Activated CD4-positive, alpha-beta T cell treated with anti-CD3 and anti-CD28 coated beads, Interleukin-2, amount 10 ng/mL, durations not matched to agents 24 days and 14 days (primary cell): ENCODE measurements around the gene UBR4. TPM values are rescaled to one million over a fixed set of nuclear protein-coding genes. Genes with fewer than 3 reads are reported as not detected.
"Not testable (repeated sequence)": the region's sequence is repeated elsewhere in the genome, so short reads cannot be mapped to it uniquely, and the experiment has no call there.

Experiments used
- DNase-seq: peaks from one replicate; pipeline ENCODE4 v3.0.0; 2022
- H3K27ac Mint-ChIP-seq: one replicate; pipeline ENCODE4 v1.8.0; 2022; ENCODE audit warnings: mild to moderate bottlenecking, mixed read lengths
- H3K27me3 Mint-ChIP-seq: one replicate; pipeline ENCODE4 v1.8.0; 2022; ENCODE audit warnings: mixed read lengths
- H3K36me3 Mint-ChIP-seq: one replicate; pipeline ENCODE4 v1.8.0; 2022; ENCODE audit warnings: low read depth, mild to moderate bottlenecking, mixed read lengths
- H3K4me1 Mint-ChIP-seq: one replicate; pipeline ENCODE4 v1.8.0; 2021; ENCODE audit warnings: mixed read lengths
- H3K4me3 Mint-ChIP-seq: one replicate; pipeline ENCODE4 v1.8.0; 2022; ENCODE audit warnings: mild to moderate bottlenecking, moderate library complexity, mixed read lengths
- H3K9me3 Mint-ChIP-seq: one replicate; pipeline ENCODE4 v1.8.0; 2021; ENCODE audit warnings: mixed read lengths
- intact Hi-C: fragments of 100-400 bp; cut with micrococcal nuclease; formaldehyde crosslinking; loops from one replicate; pipeline ENCODE4 v1.15.1; 2023
- total RNA-seq: library from RNA; stranded (reverse); gene quantifications from 2 replicates; pipeline ENCODE4 v1.2.3, GENCODE V29; 2022

UBR4 gene
- 145 and 162 TPM in 2 replicates for total RNA-seq

GRCh38 chr1:19209990-19210771 lies at the start of gene UBR4:
TSS of gene UBR4 (minus strand) at chr1:19210266. CDS start at chr1:19210248, 18 bp downstream.
- DNase-seq = peak; percentile 99
- Mint-ChIP-seq H3K4me1 (peaks cover 51% of the 10 kb centered on the region), H3K36me3 (peaks cover 44% of the 10 kb centered on the region), H3K27ac (peak within 1 kb of the TSS; percentile 94), H3K9me3 (no peaks in the 10 kb centered on the region), H3K4me3 (peak within 1 kb of the TSS; percentile 97), H3K27me3 (no peaks in the 10 kb centered on the region)
- intact Hi-C loops = loop anchor here (1.0 to 5.0 kb wide), 4 partner anchors 24 to 258 kb away; partner anchors contain the start of genes EMC1 and MRTO4

GRCh38 chr1:19258353-19258752 lies 48.3 kb upstream of the UBR4 start:
- Mint-ChIP-seq H3K4me3 (no peak overlapping the region), H3K27me3 (no peaks in the 10 kb centered on the region), H3K4me1 (peaks cover 17% of the 10 kb centered on the region), H3K9me3 (no peaks in the 10 kb centered on the region), H3K36me3 (peaks cover 54% of the 10 kb centered on the region), H3K27ac (peak overlapping the region; percentile 45)
- intact Hi-C loops = loop anchor here (10.0 kb wide), 2 partner anchors 334 to 386 kb away; partner anchors contain the start of gene NBL1
- no peak for DNase-seq

- Mint-ChIP-seq H3K27ac (peak overlapping the region; percentile 83), H3K9me3 (no peaks in the 10 kb centered on the region), H3K27me3 (no peaks in the 10 kb centered on the region), H3K36me3 (peaks cover 60% of the 10 kb centered on the region), H3K4me3 (peak overlapping the region; percentile 60), H3K4me1 (peaks cover 22% of the 10 kb centered on the region)
- DNase-seq = no peak
- intact Hi-C loops = loop anchor here (10.0 kb wide), 2 partner anchors 333 to 387 kb away; partner anchors contain the start of gene NBL1
Observed at GRCh38 chr1:19257178-19257914, 47.3 kb upstream of the UBR4 start.

- H3K4me3 Mint-ChIP-seq, H3K9me3 Mint-ChIP-seq, DNase-seq, H3K27me3 Mint-ChIP-seq: not testable (repeated sequence)
- H3K36me3 Mint-ChIP-seq = peaks cover 64% of the 10 kb centered on the region
- H3K27ac Mint-ChIP-seq = peak overlapping the region; percentile 51
- intact Hi-C loops = loop anchor here (10.0 kb wide), 2 partner anchors 332 to 388 kb away; partner anchors contain the start of gene NBL1
- H3K4me1 Mint-ChIP-seq = peaks cover 25% of the 10 kb centered on the region
Observed at GRCh38 chr1:19256301-19256700, 46.2 kb upstream of the UBR4 start.

- no peaks in the 10 kb centered on the region for H3K27me3 Mint-ChIP-seq
- H3K36me3 Mint-ChIP-seq = peaks cover 65% of the 10 kb centered on the region
- intact Hi-C loops = loop anchor here (10.0 kb wide), 2 partner anchors 330 to 390 kb away; partner anchors contain the start of gene NBL1
- no peaks in the 10 kb centered on the region for H3K9me3 Mint-ChIP-seq
- DNase-seq = no peak
- H3K27ac Mint-ChIP-seq = no peak overlapping the region
- peaks cover 29% of the 10 kb centered on the region for H3K4me1 Mint-ChIP-seq
- no peak overlapping the region for H3K4me3 Mint-ChIP-seq
Observed at GRCh38 chr1:19255288-19255687, 45.2 kb upstream of the UBR4 start.

DNA sequence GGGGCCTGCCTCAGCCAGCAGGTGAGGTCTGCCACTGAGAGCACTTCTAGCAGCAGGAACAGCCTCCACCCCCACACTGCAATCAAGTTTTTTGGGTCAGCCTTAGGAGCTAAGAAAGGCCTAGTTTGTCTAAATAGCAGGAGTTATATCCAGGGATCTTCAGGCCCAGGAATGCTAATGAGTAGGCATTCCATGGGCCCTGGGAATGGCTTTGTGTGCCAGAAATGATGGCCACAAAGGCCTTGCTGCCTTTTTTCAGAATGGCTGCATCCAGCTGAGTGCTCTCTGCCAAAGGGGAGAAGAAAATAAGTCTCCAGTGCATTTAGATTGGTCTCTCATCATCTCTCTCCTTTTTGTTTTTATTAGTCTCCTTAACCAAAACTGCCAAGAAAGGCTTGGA lies 44.4 kb upstream of the UBR4 start:
- no peak overlapping the region for H3K27ac Mint-ChIP-seq
- intact Hi-C loops = loop anchor here (10.0 kb wide), 2 partner anchors 330 to 390 kb away; partner anchors contain the start of gene NBL1
- no peak for DNase-seq
- H3K36me3 Mint-ChIP-seq = peaks cover 56% of the 10 kb centered on the region
- H3K4me3 Mint-ChIP-seq = no peak overlapping the region
- no peaks in the 10 kb centered on the region for H3K9me3 Mint-ChIP-seq
- no peaks in the 10 kb centered on the region for H3K27me3 Mint-ChIP-seq
- peaks cover 32% of the 10 kb centered on the region for H3K4me1 Mint-ChIP-seq

DNA sequence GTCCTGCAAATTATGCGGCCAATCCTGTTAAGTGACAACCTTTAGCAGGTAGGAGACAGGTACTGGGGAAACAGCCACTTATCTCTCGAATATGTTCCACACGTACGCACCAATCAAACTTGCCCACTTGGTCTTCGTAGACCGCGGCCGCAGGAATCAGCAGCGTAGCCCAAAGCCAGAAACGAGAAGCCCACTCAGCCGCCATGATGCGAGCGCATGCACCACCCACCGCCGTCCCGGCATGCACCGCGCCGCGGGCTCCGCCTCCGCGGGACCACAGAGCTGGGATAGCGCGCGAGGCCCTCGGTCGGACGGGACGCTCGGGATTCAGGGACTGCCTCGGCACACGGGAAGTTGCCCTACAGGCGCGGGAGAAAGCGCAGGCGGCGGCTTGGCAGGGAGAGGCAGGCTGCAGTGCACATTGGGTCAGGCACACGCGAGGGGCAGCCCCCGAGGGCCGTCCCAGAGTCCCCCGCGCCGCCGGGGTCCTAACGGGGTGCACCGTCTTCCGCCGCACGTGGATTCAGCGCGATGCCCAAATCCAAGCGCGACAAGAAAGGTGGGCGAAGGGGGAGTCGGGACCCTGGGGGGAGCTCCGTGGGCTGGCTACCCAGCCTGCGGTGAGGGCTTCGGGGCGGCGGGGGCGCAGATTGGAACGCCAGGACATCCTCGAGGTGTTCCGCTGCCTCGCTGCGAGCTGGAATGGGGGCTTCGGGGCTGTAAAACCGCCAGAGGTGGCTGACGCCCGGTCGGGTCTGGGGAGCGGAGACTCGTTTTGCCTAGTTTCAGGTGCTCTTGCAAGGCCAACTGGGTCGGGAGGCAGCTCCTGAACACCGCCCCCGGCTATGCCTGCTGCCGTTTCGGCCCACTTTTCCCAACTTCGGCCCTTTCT lies 41.5 kb upstream of the UBR4 start, which contains the start of the genes EMC1 and MRTO4:
Gene EMC1 (minus strand): TSS at position 220 of the 892 bp plus-strand sequence. CDS start 15 bp downstream, at position 205.
Gene MRTO4 (plus strand): TSS at position 501 of the 892 bp plus-strand sequence. CDS start 31 bp downstream, at position 532.
- peak; percentile 98 for DNase-seq
- intact Hi-C loops = loop anchor here (1.0 to 10.0 kb wide), 5 partner anchors 41 to 393 kb away; partner anchors contain the start of genes AKR7A2, NBL1, SLC66A1 and UBR4
- H3K4me1 Mint-ChIP-seq = peaks cover 24% of the 10 kb centered on the region
- H3K27me3 Mint-ChIP-seq = no peaks in the 10 kb centered on the region
- peak within 1 kb of the TSS; percentile 98 for H3K27ac Mint-ChIP-seq
- no peaks in the 10 kb centered on the region for H3K9me3 Mint-ChIP-seq
- H3K36me3 Mint-ChIP-seq = peaks cover 35% of the 10 kb centered on the region
- peak within 1 kb of the TSS; percentile 100 for H3K4me3 Mint-ChIP-seq

- intact Hi-C loops = loop anchor here (1.0 to 10.0 kb wide), 5 partner anchors 40 to 394 kb away; partner anchors contain the start of genes AKR7A2, NBL1, SLC66A1 and UBR4
- peaks cover 29% of the 10 kb centered on the region for H3K36me3 Mint-ChIP-seq
Observed at GRCh38 chr1:19250629-19251304, 40.7 kb upstream of the UBR4 start.

DNA sequence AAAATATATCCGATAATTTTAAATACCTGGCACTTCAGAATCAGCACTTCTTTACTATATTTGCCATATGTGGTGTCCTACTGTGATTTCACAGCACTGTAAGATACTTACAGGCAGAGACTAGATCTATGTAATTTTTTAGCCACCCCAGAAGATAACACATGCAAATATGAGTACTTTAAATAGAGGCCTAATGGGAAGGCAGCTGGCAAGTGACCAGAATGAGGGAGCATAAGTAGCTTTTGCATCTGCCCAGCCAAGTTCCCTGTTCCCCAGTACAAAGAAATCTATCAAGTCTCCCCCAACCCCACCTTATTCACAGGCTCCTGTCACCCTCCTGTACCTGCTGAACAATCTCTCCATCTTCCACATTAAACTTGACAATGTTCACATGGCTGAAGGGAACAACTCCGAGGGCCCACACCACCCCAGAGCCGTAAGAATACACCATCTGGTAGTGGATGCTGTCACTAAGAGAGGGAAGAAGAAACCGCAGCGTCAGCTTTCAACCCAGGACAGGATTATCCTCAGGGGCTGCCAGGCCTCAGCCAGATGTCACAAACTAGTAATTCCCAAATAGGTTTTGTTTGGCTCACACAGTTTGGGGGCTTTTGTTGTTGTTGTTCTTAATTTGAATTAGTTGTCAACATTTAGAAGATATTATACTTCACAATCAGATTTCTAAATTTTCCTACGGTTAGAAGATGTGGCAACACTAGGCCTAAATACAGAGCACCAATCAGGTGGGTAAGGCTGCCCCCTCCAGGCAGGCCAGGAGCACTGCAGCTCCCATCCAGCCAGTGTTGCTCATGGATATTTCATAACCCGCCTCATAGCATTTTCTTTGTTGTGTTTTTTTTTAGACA lies 30.8 kb upstream of the UBR4 start:
- Mint-ChIP-seq H3K9me3 (no peaks in the 10 kb centered on the region), H3K4me3 (no peak overlapping the region), H3K27me3 (no peaks in the 10 kb centered on the region), H3K4me1 (no peaks in the 10 kb centered on the region), H3K36me3 (peaks cover 70% of the 10 kb centered on the region), H3K27ac (no peak overlapping the region)
- intact Hi-C loops = loop anchor here (5.0 kb wide), 2 partner anchors 54 to 129 kb away; no protein-coding TSS in a partner anchor
- DNase-seq = peak; percentile 92

More at GRCh38 chr1:19250629-19251304, 40.7 kb upstream of the UBR4 start:
- H3K9me3 Mint-ChIP-seq = no peaks in the 10 kb centered on the region
- H3K4me1 Mint-ChIP-seq = peaks cover 24% of the 10 kb centered on the region
- peak overlapping the region; percentile 98 for H3K27ac Mint-ChIP-seq
- no peaks in the 10 kb centered on the region for H3K27me3 Mint-ChIP-seq
- DNase-seq = peak; percentile 72
- peak overlapping the region; percentile 100 for H3K4me3 Mint-ChIP-seq

DNA sequence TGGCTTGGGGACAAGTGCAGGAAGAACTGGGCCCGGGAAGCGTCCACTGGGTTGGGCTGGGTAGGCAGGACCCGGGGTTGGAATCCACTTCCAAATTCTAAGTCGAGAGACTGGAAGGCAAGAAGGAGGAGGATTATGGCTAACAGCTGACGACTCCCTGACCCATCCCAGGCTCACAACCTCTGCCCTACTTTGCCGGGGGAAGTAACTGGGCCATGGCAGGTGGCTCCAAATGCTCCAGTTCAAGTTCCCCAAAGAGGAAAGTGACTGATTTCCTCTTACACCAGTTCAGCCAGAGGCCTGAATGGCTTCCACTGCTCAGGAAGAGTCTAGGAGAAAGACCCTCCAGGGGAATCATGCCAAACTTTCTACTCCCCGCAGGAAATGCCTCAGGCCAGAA lies 29.8 kb upstream of the UBR4 start:
- intact Hi-C loops = loop anchor here (5.0 kb wide), 2 partner anchors 53 to 128 kb away; no protein-coding TSS in a partner anchor
- Mint-ChIP-seq H3K9me3 (no peaks in the 10 kb centered on the region), H3K27ac (no peak overlapping the region), H3K4me1 (no peaks in the 10 kb centered on the region), H3K27me3 (no peaks in the 10 kb centered on the region), H3K4me3 (no peak overlapping the region), H3K36me3 (peaks cover 70% of the 10 kb centered on the region)
- DNase-seq = no peak

DNA sequence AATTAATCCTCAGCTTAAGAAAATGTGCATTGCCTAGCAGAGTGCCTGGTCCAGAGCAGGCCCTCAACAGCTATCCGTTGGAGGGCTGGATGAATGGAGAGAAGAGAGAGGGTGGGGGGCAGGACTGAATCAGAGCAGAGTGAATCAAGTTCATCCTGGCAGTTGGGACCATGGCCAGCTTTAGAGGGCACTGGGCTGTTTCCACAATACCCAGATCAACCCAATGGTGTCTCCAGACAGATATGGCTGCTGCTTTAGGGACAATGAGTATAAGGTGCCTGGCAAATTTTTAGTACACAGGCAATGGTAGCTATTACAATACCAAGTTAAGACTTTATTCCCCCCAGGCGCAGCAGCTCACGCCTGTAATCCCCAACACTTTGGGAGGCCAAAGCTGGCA lies 24.2 kb upstream of the UBR4 start:
- H3K27ac Mint-ChIP-seq = no peak overlapping the region
- no peaks in the 10 kb centered on the region for H3K27me3 Mint-ChIP-seq
- DNase-seq = no peak
- intact Hi-C loops = no loop called here
- H3K36me3 Mint-ChIP-seq = peaks cover 63% of the 10 kb centered on the region
- no peaks in the 10 kb centered on the region for H3K9me3 Mint-ChIP-seq
- no peaks in the 10 kb centered on the region for H3K4me1 Mint-ChIP-seq
- H3K4me3 Mint-ChIP-seq = no peak overlapping the region

DNA sequence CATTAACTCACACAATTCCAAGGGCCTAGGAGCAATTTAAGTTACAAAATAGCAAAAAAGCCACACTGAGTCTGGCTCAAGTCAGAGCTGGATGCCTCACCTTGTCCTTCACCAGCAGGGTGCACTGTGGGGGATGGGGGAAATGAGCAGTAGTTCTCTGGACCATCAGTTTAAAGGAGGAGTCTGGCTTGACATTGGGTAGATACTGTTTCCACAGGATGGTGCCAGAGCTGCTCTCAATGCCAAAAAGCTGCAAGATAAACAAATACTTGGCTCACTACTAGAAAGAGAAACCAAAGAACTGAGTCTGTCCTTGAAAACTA lies 22.4 kb upstream of the UBR4 start:
- DNase-seq = no peak
- intact Hi-C loops = no loop called here
- Mint-ChIP-seq H3K36me3 (peaks cover 59% of the 10 kb centered on the region), H3K27me3 (no peaks in the 10 kb centered on the region), H3K4me3 (no peak overlapping the region), H3K4me1 (no peaks in the 10 kb centered on the region), H3K27ac (no peak overlapping the region), H3K9me3 (no peaks in the 10 kb centered on the region)
